ENCODE measurements around the gene PRMT2.

The PRMT2 gene

GRCh38 chr21:46621457-46622182, 13.9 kb upstream of the PRMT2 start:
- DNase-seq (ENCODE audit: low read depth) = no peak
- H3K4me3 ChIP-seq (ENCODE audit: low read depth, low read length) = no peak overlapping the region
- TF ChIP-seq MYC (IDR thresholded peaks at IDR 0.05; ENCODE audit: low read depth, low read length) (no peak), POLR2A (IDR thresholded peaks at IDR 0.05; ENCODE audit: extremely low read depth, insufficient read length) (no peak), CTCF (IDR thresholded peaks at IDR 0.05; ENCODE audit: low read depth, low read length) (no peak), MAX (IDR thresholded peaks at IDR 0.05; ENCODE audit: low read depth, low read length) (no peak)

- DNase-seq (ENCODE audit: low read depth) = peak; percentile 95
- TF ChIP-seq MYC (IDR thresholded peaks at IDR 0.05; ENCODE audit: low read depth, low read length) (no peak), MAX (IDR thresholded peaks at IDR 0.05; ENCODE audit: low read depth, low read length) (peak; percentile 62)
- peak overlapping the region; percentile 30 for H3K4me3 ChIP-seq (ENCODE audit: low read depth, low read length)
These were observed 13.2 kb upstream of the PRMT2 start for GRCh38 chr21:46622226-46622625.

- no peak for DNase-seq (ENCODE audit: low read depth)
- TF ChIP-seq MAX (IDR thresholded peaks at IDR 0.05; ENCODE audit: low read depth, low read length) (no peak), CTCF (IDR thresholded peaks at IDR 0.05; ENCODE audit: low read depth, low read length) (no peak), MYC (IDR thresholded peaks at IDR 0.05; ENCODE audit: low read depth, low read length) (no peak), POLR2A (IDR thresholded peaks at IDR 0.05; ENCODE audit: extremely low read depth, insufficient read length) (no peak)
- H3K4me3 ChIP-seq (ENCODE audit: low read depth, low read length) = no peak overlapping the region
These were observed 11.4 kb upstream of the PRMT2 start for GRCh38 chr21:46624050-46624449.

- TF ChIP-seq CTCF (IDR thresholded peaks at IDR 0.05; ENCODE audit: low read depth, low read length) (no peak), MAX (IDR thresholded peaks at IDR 0.05; ENCODE audit: low read depth, low read length) (no peak), MYC (IDR thresholded peaks at IDR 0.05; ENCODE audit: low read depth, low read length) (no peak), POLR2A (IDR thresholded peaks at IDR 0.05; ENCODE audit: extremely low read depth, insufficient read length) (no peak)
- DNase-seq (ENCODE audit: low read depth) = no peak
- H3K4me3 ChIP-seq (ENCODE audit: low read depth, low read length) = no peak overlapping the region
These were observed 9.7 kb upstream of the PRMT2 start for GRCh38 chr21:46625759-46626158.

GRCh38 chr21:46626536-46626935, 8.9 kb upstream of the PRMT2 start:
- H3K4me3 ChIP-seq (ENCODE audit: low read depth, low read length) = no peak overlapping the region
- no peak for TF ChIP-seq MYC (IDR thresholded peaks at IDR 0.05; ENCODE audit: low read depth, low read length)
- TF ChIP-seq CTCF (IDR thresholded peaks at IDR 0.05; ENCODE audit: low read depth, low read length) = no peak
- TF ChIP-seq POLR2A (IDR thresholded peaks at IDR 0.05; ENCODE audit: extremely low read depth, insufficient read length) = no peak
- TF ChIP-seq MAX (IDR thresholded peaks at IDR 0.05; ENCODE audit: low read depth, low read length) = no peak
- no peak for DNase-seq (ENCODE audit: low read depth)

GRCh38 chr21:46626975-46627501, 8.4 kb upstream of the PRMT2 start:
- TF ChIP-seq POLR2A (IDR thresholded peaks at IDR 0.05; ENCODE audit: extremely low read depth, insufficient read length) (no peak), MAX (IDR thresholded peaks at IDR 0.05; ENCODE audit: low read depth, low read length) (no peak), CTCF (IDR thresholded peaks at IDR 0.05; ENCODE audit: low read depth, low read length) (no peak), MYC (IDR thresholded peaks at IDR 0.05; ENCODE audit: low read depth, low read length) (no peak)
- H3K4me3 ChIP-seq (ENCODE audit: low read depth, low read length) = no peak overlapping the region
- DNase-seq (ENCODE audit: low read depth) = peak; percentile 27

All from NB4 (cell line).